SU-DHL-6 (cell line): ENCODE results near the gene MZB1.

Source experiments
- CTCF ChIP-seq: fragments of 200-600 bp; sonication (generic); IDR thresholded peaks from one replicate; pipeline ENCODE4 v1.5.1; 2017; ENCODE audit warnings: antibody characterized with exemption, mild to moderate bottlenecking, low read length, moderate library complexity; ENCODE audit not compliant: insufficient read depth, poor library complexity, severe bottlenecking
- EZH2phosphoT487 ChIP-seq: fragments of 200-600 bp; sonication (generic), shearing (Covaris generic); conservative IDR thresholded peaks from 2 replicates; pipeline ENCODE4 v1.6.1; 2018; ENCODE audit warnings: mild to moderate bottlenecking, antibody characterized with exemption, low read length, moderate library complexity, mixed read lengths

- TF ChIP-seq CTCF, result no peak
- TF ChIP-seq EZH2phosphoT487, result no peak
These were observed 12.5 kb downstream of the MZB1 start for GRCh38 chr5:139377226-139377625.
